Stimulated activated CD4-positive, alpha-beta T cell treated with anti-CD3 and anti-CD28 coated beads, TNF-alpha, amount 100 ng/mL, for 24 hours (primary cell): Measurements from ENCODE around the gene PDZRN4.
"Not testable (repeated sequence)": the region's sequence is repeated elsewhere in the genome, so short reads cannot be mapped to it uniquely, and the experiment has no call there.

Source experiments
- DNase-seq, 3 experiments: peaks; one replicate each; pipeline ENCODE4 v3.0.0-alpha.2; 2020; ENCODE audit warnings: low read depth in 3 of 3

The PDZRN4 gene

DNA sequence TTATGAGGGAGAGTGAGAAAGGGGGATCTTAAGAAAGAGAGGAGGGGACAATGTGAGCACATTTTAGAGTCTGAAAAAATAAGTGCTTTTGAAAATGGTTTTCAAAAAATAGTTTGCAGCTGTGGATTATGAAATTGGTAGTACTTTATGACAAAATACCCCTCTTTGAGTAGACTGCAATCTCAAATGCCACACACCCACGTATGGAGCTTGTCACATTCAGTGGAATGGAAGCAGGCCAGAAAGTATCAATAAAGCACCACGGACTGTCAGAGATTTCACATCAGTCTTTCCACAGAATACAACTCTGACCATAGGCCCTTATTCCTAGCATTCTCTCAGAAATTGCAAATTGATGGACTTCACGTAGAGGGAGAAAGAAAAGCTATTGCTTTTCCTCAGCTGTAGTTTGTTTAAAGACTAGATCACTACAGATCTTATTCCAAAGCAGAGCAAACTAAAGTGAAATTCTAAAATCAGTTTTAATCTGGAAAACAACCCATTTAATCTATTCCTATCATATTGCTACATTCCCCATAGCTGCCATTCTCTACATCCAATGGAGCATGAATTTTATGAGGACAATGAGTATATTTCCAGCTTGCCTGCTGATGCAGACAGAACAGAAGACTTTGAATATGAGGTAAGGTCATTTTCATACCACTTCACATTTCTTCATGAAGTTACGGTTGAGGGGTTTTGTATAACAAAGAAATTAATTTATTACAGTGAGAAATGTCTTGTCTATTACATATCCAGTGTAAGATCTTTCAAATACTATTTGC, 321.3 kb downstream of the PDZRN4 start:
- DNase-seq, result no peak

DNA sequence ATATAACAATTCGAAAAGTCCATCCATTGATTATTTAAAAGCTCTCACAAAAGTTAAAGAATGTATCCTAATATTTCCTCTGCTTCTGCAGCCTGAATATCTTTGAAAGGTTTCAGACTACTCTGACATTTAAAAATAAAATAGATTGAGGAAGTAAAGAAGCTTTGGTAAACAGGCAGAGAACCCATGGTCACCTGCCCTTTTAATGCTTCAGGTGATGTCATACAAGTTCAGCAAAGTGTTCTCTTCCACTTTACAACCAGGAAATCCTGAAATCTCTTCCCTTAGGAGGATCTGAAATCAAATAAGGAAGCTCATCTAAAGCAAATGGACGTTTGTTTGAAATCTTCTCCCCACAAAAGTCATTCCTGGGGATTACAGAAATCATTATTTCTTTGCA, 322.4 kb downstream of the PDZRN4 start:
- no peak for DNase-seq

DNA sequence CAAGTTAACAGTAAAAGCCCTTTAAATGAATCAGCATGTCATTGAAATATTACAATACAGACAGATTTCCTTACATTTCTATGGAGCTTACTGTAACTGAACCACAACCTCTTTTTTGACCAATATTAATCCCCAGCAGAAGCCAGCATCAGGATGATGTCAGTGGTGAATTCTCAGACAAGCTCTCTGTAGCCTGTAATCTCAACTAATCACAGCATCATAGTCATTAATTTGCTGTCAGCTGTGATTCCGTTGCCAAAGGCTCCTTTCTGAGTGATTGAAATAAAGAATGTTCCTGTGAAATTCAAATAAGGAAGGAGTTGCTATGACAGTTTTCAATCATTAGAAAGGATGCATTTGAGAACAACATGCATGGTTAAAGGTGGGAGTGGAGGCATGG, 323.1 kb downstream of the PDZRN4 start:
- DNase-seq, result no peak

DNA sequence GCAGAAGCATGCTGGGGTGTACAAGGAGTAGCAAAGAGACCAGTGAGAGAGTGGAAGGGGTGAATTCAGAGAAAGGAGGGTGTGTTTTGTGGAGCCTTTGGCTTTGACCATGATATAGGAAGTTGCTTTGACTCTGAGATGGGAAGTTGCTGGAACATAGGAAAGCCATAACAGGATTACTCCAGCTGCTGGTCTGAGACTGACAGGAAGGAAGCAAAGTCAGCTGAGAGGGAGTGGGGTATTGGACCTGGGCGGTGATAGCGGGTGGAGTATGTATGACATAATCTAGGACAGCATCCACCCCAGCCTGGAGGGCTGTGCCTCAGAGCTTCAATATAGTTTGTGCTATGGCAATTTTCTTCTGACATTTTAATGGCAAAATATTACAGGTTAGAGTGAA, 324.4 kb downstream of the PDZRN4 start:
- no peak for DNase-seq

DNA sequence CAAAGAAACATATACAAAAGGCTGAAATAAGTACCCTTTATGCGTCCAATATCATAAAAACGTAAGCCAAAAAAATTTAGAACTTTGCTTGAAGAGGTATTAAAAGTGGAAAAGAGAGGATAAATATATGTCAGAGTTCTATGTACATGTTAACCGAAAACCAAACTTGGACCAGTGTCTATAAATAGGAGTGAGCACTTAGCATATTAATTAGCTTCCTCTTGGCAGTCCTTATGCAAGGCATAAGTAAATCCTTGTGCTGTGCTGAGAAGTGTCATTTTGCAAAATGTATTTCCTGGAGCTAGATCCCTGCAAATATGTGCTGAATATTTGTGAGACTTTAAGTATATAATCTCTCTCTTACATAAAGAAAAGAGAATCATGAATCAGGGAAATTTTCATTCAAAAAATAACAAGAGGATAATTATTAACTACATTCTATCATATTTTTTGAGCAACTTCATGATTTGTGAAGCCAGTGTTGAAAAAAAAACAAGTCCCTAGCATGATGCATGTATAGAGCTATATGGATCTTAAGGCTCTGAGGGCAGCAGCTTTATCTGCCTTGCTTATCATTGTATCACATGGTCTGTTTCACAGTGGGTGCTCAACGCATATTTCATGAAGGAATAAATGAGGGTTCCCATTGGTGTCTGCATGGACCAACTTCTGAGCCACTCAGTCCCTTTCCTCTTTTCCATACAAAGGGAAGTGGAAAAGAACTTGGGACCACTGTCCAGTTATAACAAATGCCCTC, 326.1 kb downstream of the PDZRN4 start:
- DNase-seq, result no peak

DNA sequence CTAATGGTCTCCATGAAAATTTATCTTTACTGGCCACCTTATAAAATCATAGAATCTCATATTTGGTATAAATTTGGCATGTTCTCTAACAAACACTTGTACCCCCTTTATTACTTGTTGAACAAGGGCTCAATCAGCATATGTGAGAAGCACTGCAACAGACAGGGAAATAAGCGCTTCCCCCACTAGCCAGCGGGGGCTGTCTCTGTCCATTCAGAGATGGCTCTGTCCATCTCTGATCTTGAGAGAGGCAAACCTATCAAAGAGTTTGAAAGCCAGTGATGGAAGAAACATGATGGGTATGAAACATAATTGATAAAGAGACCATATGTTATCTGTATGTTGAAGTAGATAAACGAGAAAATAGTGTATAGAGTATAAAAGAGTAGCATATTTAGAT, 326.8 kb downstream of the PDZRN4 start:
- no peak for DNase-seq

DNA sequence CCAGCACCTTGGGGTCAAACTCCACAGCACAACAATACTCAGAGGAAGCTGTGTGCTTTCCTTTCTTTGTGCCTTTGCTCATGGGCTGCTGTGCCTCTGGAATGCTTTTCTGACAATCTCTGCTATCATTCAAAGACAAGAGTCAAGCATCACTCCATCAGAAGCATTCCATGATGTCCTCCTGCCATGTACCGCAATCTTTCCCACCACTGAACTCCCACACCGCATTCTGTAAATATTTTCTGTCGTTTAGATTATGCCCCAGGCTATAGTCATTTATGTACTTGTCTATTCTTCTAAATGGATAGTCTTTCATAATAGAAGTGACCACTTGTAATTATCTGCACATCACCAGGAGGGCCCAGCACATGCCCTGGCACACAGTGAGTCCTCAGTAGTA, 327.8 kb downstream of the PDZRN4 start:
- DNase-seq, result no peak

DNA sequence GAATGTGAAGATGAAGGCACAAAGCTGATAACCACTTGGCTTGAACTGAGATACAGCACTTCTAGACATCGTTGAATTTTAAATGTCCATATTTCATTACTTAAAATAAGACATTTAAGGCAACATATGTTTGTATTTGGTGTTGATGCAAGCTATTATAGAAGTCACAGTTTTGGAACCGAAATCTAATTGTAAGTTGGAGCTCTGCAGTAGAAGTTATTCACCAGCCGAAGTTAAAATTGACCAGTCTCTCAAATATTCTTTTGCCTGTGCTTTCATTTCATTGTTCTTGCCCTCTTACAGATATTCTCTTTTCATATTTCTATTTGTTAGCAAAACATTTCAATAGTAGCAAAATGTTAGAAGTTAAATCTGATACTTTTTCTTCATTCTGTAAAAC, 332.7 kb downstream of the PDZRN4 start:
- no peak for DNase-seq

DNA sequence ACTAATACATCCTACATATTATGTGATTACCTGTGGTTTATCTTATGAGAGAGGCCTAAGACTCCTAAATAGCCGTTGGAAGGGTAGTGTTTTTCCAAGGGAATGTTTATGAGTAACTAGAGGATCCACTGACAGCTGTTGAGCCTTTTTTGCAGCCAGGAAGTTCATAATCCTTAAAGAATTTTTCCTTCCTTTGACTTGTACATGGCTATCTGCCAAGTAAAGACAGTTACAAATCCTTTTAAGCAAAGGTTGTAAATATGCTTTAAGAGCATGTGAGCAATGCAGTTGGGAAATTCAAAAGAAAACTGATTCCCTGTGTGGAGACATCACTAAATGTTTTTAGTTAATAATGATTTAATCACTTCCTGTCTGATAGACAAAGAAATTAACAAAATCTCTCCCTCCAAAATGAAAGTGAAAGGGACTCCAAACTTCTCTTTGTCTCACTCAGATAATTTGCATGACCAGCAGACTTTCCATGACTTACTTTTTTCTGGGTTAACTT, 333.8 kb downstream of the PDZRN4 start:
- no peak for DNase-seq

DNA sequence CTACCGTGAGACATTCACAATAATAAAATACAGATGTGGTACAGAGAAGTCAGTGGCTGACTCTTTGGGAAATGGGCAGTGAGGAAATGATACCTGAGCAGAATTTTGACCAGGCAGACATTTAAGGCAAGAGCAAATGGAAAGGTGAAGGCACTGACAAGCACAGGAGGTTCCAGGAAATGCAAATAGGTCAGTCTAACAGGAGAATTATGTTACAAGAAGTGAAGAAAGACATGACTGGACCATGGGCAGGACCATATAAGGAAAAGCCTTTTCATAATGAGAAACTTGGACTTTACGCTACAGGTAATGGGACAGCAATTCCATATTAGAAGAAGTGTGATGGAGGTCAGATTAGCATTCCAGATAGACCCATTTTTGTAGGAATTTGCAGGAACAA, 338.9 kb downstream of the PDZRN4 start:
- DNase-seq, result no peak

DNA sequence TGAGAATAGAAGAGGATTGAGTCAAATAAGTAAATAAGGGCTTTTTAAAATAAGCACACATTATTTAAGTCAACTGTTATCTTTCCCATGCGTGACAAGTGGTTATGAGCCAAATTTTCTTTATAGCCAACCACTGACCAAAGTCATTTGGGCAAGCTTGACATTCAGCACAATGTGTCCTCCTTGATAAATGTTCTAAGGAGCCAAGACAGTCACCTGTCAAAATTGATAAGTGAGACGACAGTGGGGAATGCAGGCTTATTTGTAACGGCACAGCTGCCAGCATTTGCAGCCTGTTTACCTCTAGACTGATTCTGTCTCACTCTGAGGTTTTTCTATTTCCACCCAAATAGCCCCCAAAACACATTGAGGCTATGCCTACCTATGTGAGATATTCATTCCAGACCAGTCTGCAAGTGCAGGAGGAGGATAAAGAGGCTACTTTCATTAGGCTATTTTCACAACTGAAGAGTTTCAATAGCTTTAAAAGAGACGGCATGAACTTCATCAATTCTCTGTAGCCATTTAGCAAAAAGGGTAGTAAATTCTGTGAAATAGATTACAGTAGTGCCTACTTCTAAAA, 339.5 kb downstream of the PDZRN4 start:
- DNase-seq, result no peak

DNA sequence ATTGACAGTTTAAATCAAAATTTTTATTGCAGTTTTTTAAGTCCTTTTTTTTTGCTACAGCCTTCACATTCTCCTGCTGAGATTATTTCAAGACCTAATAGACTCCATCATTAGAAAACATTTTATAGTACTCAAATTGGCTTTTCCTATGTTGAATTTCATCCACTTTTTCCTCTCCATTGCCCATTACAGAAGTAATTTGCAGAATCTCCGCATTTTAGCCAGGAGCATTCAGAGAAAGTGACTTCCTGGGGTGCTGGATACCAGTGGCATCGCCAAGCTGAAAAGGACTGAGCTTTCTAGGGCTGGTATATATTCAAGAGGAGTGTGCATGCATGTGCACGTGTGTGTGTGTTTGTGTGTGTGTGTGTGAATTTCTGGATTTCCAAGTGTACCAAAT, 340.8 kb downstream of the PDZRN4 start:
- no peak for DNase-seq

DNA sequence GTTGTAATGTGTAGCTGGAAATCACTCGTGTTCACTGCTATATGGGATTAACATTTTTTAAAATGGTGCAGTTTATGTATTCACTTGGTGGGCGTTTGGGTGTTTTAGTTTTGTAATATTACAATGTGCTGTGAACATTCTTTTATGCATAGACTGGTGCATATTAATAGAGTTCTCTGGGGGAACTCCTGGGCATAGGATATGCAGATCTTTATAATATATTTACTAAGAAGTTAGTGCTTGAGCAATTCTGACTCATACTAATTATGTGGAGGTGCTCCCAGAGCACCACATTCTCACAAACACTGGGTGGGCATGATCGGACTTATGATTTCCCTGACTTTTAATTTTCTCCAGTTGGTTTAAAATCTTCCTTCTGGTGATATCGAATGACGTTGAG, 342.3 kb downstream of the PDZRN4 start:
- DNase-seq, result no peak

DNA sequence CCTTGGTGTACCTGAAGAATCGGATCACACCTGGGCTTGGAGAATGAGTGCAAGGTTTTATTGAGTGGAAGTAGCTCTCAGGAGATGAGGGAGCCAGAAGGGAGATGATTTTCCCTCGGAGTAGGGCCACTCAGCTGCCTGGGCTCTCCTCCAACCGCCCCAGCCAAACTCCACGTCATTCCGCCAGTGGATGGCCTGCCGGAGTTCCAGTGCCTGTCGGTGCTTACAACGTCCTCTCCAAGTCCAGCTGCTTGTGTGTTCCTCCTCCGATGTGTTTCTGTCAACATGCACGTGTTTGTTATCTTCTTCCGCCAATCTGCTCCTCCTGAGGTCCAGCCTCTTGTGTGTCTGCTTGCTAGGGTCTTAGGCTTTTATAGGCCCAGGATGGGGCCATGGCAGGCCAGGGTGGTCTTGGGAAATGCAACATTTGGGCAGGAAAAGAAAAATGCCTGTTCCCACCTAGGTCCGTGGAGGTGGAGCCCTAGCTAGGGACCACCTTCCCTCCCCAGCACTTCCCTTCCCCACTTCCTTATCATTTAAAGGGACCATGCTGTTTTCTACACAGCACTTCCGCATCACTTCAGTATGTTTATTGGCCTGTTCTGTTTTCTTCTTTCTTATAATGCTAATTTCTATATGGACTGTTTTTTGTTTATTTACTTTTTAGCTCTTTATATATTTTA, 343.2 kb downstream of the PDZRN4 start:
- DNase-seq, result no peak

DNA sequence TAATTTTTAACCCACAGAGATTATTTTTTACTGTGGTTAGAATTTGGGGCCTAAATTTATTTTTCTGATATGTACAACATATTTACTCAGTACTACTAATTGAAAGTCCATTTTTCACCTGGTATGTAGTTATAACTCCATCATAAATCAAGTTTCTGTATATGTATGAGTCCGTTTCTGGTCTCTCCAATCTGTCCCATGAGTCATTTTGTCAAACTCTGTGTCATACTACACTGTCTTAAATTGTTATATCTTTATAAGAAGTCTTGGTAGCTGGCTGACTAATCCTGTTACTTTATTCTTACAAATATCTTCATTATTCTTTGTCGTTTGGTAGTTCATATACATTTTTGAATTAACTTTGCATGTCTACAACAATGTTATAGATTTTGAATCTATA, 344.0 kb downstream of the PDZRN4 start:
- no peak for DNase-seq

DNA sequence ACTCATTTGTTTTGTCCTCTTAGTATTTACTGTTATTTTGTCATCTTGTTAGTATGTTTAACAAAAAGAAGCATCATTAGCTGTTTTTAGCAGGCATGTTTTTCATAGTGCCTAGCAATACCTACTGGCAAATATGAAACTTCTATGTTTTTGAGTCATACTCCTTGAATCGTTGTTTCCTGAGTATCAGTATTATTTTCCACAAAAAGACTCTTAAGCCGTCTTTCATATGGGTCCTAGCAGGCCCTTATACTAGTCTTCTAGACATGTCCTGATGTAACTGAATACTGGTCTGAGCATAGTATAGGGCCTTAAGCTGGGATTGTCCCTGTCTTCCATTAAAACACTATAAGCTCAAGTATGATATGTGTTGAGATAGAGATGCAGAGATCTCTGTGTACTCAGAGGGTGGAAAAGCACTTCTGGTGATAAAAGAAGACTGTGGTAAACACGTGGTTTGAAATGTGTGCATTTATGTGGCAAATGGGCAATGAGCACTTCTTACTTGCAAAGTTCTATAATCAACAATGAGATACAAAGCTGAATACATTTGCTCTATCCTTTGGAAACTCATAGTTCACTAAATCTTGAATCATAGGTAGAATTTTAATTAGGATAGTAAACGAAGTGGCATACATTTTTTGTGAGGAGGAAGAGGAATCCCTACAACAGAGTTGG, 348.8 kb downstream of the PDZRN4 start:
- DNase-seq, result no peak

DNA sequence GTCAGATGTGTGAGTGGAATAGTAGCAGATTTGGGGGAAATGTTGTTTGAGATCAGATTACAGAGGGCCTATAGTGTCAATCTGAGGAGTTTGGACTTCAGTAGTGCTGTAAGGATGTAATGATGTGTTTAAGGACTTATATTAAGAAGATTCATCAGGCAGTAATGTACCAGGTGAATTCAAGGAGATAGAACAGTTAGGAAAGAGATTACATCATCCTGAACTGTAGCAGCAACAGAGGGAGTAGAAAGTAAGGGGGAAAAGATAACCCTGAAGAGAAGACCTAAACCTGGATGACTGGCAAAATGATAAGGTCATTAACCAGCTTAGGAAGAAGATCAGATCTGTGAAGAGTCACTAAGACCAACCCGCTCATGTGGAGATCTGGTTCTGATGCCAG, 349.4 kb downstream of the PDZRN4 start:
- DNase-seq, result no peak

DNA sequence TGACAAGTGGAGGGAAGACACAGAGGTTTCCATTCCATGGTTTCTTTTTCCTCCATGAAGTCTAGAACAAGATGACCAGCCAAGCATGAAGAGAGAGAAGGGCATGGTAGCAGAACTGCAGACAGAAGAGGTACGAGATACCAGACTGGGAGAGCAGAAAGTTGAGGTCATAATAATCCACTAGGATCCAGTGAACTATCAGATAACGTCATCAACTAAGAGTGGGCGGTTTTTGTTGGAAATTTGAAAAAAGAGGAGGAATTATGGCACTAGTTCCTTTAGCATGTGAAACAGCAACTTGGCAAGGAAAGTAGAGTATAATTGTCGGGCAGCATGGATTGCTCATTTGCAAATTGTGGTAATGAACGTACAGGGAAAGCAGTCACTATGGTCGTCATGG, 357.6 kb downstream of the PDZRN4 start:
- DNase-seq, result no peak

DNA sequence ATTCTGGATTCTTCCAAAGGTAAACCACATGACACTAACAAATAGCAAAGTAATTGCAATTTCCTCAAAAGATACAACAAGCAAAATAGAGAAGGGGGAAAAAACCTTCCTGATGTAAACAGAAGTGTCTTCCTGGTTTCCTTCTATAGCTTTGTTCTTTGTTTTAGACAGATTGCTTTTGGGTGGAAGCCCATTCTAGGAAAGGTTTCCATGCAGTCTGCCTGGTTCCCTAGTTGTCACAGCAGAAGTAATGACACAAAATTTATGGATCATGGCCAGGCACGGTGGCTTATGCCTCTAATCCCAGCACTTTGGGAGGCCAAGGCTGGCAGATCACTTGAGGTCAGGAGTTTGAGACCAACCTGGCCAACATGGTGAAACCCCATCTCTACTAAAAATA, 359.0 kb downstream of the PDZRN4 start:
- DNase-seq, result not testable (repeated sequence)

DNA sequence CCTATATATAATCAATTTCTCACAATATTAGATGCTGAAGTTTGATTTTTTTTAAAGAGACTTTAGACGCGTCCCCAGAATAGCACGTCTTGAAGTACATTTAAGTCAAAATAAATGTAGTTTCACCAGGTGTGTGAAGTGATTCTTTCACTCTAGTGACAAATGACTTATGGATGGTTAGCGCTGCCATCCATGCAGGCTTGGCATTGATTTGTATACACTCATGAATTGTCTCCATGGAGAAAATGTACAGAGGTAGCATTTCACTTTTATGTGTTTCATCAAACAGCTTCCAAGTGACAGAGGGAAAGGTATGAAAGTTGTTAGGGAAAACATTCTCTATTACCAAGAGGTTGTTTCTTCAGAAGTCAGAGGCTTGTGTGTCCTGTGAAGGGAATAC, 360.8 kb downstream of the PDZRN4 start:
- DNase-seq, result no peak

DNA sequence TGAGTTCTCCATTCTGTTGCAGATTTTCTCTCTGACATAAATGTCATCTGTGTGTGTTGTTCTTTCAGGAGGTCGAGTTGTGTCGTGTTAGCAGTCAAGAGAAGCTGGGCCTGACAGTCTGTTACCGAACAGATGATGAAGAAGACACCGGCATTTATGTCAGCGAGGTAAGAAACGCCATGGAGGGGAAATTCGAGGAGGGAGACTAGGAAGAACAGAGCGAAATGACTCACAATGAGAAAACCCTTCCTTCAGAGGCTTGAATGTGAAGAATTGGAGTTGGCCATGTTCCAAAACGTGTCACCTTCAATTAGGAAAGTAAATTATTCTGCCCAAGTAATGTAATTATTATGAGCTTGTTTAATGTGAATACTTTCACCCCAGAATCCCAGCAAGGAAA, 364.5 kb downstream of the PDZRN4 start:
- no peak for DNase-seq

DNA sequence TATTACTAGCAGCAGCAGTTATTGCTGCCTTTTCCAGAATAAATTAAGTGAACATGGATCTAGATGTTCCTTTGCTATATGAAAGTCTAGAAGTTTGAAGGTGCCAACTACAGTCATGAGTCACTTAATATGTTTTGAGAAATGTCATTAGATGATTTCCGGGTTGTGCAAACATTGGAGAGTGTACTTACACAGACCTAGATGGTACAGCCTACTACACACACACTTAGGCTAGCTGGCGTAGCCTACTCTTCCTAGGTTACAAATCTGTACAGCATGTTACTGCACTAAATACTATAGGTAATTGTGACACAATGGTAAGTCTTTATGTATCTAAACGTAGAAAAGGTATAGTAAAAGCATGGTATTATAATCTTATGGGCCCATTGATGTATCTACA, 368.1 kb downstream of the PDZRN4 start:
- no peak for DNase-seq
